Fibroblast of peridontal ligament (primary cell): Measurements from ENCODE around the gene NEXN.
"Not testable (repeated sequence)": the region's sequence is repeated elsewhere in the genome, so short reads cannot be mapped to it uniquely, and the experiment has no call there.

Experiments used
- DNase-seq: peaks from one replicate; pipeline ENCODE4 v3.0.0-alpha.2; 2010; ENCODE audit errors: extremely low read depth

NEXN gene

GRCh38 chr1:77905603-77906002 is 17.2 kb downstream of the NEXN start:
- no peak for DNase-seq

- DNase-seq: no peak
These were observed 17.7 kb downstream of the NEXN start for GRCh38 chr1:77906019-77906545.

- DNase-seq: no peak
These were observed 18.2 kb downstream of the NEXN start for GRCh38 chr1:77906624-77907023.

GRCh38 chr1:77910116-77910515 is 21.7 kb downstream of the NEXN start:
- peak; percentile 16 for DNase-seq

- DNase-seq: not testable (repeated sequence)
These were observed 30.5 kb downstream of the NEXN start for GRCh38 chr1:77918918-77919317.

- DNase-seq: peak; percentile 84
These were observed 37.1 kb downstream of the NEXN start for GRCh38 chr1:77925518-77925917.

GRCh38 chr1:77925956-77926355 is 37.5 kb downstream of the NEXN start:
- DNase-seq: no peak

- DNase-seq: no peak
These were observed 38.3 kb downstream of the NEXN start for GRCh38 chr1:77926561-77927357.

- no peak for DNase-seq
These were observed 39.0 kb downstream of the NEXN start for GRCh38 chr1:77927414-77927813.

GRCh38 chr1:77929806-77930205 is 41.4 kb downstream of the NEXN start:
- DNase-seq: no peak

GRCh38 chr1:77938651-77939050 is 50.2 kb downstream of the NEXN start:
- no peak for DNase-seq

- peak; percentile 35 for DNase-seq
These were observed 52.6 kb downstream of the NEXN start for GRCh38 chr1:77940921-77941570.

- DNase-seq: no peak
These were observed 54.1 kb downstream of the NEXN start for GRCh38 chr1:77942400-77943140.

GRCh38 chr1:77945345-77945744 is 56.9 kb downstream of the NEXN start:
- no peak for DNase-seq

GRCh38 chr1:77948841-77949424 is 60.5 kb downstream of the NEXN start:
- DNase-seq: peak; percentile 53

GRCh38 chr1:77950873-77951272 is 62.4 kb downstream of the NEXN start:
- no peak for DNase-seq

GRCh38 chr1:77951328-77951727 is 62.9 kb downstream of the NEXN start:
- no peak for DNase-seq

- no peak for DNase-seq
These were observed 65.5 kb downstream of the NEXN start for GRCh38 chr1:77953907-77954306.

- DNase-seq: peak; percentile 26
These were observed 66.1 kb downstream of the NEXN start for GRCh38 chr1:77954521-77954920.

GRCh38 chr1:77955709-77956108 is 67.3 kb downstream of the NEXN start:
- DNase-seq: no peak

GRCh38 chr1:77956464-77956863 is 68.0 kb downstream of the NEXN start:
- no peak for DNase-seq

- peak; percentile 81 for DNase-seq
These were observed 70.0 kb downstream of the NEXN start for GRCh38 chr1:77958391-77958790.
